Brain pericyte (primary cell): ENCODE results near the gene OSTN.
A peak's percentile ranks its signal among the peaks of the same experiment; 100 is the strongest.
"Not testable (repeated sequence)": the region's sequence is repeated elsewhere in the genome, so short reads cannot be mapped to it uniquely, and the experiment has no call there.

Source experiments
- DNase-seq: peaks from one replicate; pipeline ENCODE4 v3.0.0-alpha.2; 2012; ENCODE audit warnings: low read depth, low spot score

Gene OSTN

GRCh38 chr3:191234216-191234615 lies 35.2 kb downstream of the OSTN start:
- no peak for DNase-seq

DNA sequence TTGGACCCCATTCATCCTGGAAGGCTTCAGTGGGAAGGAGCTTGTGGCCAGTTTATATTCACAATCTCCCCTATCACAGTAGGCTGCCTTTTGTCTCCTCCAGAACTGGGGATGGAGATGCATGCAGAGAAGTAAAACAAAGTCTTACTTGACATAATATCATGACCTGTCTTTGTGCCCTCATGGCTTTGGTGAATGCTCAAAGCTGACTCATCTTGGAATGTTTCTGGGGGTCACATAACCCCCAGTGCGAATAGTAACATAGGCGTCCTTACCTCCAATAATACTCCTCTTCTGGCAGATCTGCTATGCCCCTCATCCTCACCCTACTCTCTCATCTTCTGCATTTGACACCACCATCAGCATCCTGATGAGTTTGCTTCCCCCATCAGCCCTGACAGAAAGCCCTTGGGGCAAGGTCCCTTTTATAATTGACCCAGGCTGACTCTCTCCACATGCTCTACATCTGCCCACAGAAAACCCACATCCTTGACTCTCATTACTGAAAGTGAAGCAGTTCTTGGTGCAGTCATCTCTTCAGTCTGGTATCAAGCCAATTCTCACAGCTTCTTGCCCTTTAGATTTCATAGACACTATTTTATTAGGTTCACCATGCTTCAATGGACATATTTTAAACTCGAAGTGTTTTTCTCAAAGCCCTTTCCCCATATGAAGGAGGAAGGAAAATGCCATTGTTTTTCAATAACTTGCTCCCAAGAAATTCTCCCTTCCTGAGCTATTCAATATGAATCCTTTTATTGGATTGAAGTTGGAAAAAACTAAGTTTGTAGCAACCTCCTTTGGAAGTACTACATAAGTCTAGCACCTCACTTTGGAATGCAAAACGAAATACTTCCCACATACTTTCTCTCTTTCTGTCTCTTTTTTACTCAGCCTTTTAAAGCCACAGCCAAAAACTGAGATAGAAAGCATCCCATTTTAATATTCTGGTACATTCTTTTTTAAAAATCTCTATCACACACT lies 36.6 kb downstream of the OSTN start:
- peak; percentile 53 for DNase-seq

GRCh38 chr3:191236646-191237045 lies 37.6 kb downstream of the OSTN start:
- no peak for DNase-seq

DNA sequence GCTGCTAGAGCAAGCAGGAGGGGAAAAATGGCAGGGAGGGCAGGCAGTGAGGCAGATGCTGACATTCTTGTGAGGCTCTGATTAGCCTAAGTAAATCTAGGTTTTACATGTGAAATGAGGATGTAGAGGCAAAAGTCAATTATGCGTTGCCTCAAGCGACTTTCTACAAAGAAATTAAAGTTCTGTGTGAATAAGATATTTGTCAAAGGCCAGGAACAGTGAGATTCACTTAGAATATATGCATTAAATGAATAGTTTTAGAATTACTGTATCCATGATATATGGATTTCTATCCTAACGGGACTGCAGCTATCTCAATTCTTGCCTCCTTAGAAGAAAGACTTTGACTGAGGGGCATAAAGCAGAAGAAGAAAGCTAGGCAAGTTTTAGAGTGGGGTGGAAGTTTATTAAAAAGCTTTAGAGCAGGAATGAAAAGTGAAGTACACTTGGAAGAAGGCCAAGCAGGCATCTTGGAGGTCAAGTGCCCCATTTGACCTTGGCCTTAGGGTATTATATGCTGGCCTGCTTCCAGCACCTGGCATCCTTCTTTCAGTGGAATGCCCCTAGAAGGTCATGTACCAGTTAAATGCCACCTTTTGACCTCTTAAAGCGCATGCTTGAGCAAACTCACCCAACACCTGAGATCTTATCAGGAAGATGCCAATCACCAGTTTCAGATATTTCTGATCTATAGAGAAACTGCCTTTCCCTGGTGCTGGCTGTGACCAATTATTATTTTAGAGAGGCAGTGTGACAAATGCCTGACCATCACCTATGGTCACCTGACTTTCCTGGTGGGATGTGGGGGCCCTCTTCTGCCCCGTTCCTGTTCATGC lies 38.2 kb downstream of the OSTN start:
- no peak for DNase-seq

DNA sequence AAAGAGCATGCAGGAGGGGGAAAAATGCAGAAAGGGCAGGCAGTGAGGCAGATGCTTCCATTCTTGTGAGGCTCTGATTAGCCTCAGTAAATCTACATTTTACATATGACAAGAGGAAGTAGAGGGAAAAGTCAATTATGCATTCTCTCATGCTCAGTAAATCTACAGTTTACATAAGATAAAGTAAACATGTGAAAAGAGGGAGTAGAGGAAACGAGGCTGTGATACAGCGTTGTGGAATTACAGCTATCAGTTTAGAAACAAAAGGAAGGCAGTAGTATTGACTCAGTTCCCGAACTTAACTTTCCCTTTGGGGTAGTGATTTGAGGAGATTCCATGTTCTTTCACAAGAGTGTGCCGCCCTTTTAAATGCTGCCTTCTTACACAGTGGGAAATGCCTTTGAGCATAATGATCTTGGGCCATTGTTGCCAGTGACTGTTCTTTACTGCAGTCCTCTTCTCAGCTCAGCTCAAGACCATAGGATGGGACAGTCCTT lies 39.3 kb downstream of the OSTN start:
- no peak for DNase-seq

DNA sequence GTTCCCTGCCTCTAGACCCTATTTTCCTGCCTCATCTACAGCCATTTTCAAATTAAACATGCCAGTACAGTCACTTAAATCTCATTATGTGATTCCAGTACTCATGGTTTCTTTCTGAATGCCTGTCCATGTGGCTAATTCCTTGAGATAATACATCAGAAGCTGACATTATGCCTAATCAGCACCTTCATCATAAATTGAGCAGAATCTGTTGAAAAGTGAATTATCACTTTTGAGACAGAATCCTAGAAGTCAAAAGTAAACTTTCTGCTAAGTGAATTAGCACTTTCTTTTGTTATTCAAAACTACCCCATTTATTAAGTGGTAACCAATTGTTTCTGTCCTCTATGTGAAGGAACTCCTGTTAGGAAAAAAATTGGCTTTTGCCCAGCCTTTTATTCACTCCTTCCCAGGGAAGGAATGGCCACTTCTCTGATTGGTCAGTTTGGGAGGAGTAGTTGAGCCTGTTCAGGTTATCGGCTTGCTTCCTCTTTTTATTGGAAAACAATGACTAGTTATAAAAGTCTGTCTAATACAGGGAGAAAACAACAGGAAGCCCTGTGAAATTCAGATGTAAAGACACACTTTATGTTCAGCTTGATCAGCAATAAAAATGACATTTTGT lies 40.5 kb downstream of the OSTN start:
- no peak for DNase-seq

- DNase-seq = no peak
Measured at GRCh38 chr3:191240486-191240885, 41.4 kb downstream of the OSTN start.

DNA sequence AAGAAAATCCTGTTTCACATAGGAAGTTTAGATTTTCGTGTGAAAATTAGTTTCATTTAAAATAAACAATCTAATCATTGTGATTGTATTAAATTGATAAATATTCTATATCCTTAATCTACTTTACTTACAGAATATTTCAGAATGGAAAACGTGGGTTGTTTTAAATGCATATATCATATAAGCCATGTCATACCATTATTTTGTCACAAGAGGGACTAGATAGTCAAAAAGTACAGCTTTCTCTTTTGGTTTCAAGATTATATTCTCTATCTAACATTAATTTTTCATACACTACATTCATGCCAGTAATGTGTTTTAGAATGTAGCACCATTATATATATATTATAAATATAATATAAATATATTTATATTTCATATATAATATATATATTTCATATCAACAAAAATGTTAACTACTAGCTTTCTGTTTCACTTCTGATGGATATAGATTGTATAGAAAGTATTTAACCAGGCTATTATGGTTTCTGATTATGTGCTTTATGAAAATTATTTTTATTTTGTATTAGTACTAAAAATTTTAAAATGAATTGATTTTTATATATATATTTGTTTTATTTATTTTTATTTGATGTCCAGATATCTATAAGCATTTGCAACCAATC lies 45.3 kb downstream of the OSTN start:
- DNase-seq = no peak

- DNase-seq = not testable (repeated sequence)
Measured at GRCh38 chr3:191246034-191246433, 47.0 kb downstream of the OSTN start.

DNA sequence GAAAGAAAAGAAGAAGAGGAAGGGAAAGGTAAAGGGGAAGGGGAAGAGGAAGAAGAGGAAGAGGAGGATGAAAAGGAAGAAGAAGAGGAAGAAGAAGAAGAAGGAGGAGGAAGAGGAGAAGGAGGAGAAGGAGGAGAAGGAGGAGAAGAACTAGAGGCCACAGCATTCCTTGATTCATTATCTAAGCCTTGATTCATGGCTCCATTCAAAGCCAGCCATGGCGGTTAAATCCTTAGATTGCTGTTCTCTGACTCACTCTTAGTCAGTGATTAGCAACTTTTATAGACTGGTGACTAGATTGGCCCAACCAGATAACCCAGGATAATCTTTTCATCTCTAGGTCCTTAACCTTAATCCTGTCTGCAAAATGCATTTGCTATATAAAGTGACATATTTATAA lies 47.6 kb downstream of the OSTN start:
- no peak for DNase-seq

DNA sequence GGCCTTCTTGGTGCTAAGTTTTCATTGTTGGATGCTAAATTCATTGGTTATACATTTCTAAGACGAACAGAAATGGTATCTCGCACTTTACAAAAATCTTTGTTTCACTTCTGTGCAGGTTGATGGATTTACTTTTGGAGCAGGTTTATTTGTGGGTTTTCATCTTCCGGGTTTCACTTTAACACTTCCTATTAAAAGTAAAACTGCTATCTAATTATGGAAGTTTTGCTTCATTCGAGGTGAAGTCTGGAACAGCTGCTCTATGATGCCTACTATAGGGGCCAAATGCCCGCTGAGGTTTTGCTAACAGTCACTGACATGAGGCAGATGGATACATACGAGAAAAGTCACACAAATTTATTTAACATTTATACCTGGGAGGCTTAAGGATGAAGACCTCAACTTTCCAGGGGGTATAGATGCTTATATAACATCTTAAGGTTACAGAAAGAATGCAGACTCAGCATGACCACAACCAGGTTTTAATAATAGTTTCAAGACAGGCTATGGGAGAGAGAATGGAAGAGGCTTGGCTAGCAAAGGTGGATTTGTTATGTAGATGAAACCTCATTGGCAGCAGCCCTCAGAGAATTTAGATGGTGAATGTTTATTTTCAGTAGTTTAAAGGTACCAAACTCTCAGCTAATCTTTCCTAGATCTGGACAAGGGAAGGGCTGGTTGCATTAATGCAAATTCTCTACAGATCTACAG lies 54.2 kb downstream of the OSTN start:
- DNase-seq = no peak

DNA sequence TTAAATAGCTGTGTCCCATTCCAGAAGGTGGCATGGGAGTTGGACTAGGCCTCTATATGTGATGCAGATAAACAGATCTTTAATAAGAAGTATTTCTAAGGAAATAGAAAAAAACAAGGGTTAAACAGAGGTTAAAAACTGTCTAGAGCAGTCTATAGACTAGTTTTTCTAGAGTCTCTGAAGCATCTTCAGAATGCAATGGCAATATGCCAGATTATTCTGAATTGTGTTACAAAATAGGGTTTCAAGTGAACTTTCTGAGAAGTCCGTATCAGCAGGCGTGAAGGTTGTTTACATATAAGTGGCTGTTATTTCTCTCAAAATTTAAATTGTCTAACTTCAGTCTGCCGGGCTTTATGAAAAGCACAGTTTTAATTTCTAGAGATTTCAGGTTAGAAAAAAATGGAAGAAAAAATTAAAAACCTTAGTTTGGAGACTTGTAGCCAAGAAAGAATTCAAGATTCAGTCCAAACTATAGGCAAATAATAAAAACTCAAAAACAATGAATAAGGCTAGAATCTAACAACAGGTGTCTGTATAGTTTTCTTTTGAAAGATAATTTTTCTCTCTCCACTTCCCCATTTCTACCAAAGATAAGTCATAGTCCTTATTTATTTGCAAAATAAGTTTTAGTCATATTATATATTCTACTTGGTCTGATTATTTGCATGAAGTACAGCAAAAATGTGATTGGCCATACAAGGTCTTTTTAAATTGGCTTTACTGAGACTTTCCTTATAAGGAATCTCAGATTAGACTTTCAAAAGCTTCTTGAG lies 55.2 kb downstream of the OSTN start:
- no peak for DNase-seq

- DNase-seq = no peak
Measured at GRCh38 chr3:191255156-191255555, 56.1 kb downstream of the OSTN start.

DNA sequence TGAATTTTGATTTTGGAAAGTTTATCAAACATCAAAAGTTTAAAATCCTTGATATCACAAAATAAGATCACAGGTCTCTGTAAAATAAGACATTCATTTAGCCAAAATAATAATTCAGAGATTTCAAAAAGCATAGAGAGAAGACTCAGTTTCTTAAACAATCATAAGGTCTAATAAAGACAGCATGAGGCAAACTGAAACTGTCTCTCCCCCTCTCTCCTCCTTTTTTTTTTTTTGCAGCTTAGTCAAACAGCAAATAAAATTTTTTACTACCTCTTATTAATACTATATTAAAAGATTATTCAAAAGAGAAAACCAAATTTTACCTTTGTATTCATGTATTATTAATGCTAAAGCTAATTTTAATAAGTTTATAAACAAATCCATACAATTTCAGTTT lies 57.4 kb downstream of the OSTN start:
- no peak for DNase-seq

DNA sequence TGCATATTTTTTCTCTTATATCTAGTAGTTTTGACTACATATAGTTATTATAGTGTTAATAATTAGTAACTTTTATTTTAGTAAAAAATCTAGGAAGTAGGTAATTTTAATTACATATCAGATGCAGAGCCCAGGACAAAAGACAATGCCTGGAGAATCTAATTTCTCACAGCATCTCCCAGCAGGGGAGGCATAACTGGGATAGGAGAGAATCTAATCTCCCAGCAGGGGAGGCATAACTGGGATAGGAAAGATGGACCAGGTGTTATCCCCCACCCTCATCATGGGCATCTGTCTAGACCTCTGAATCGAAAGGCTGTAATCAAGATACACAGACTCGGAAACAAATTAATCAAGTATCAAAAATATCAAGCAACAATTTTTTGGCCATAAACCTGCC lies 58.2 kb downstream of the OSTN start:
- no peak for DNase-seq

GRCh38 chr3:191259486-191259885 lies 60.4 kb downstream of the OSTN start:
- DNase-seq = no peak

DNA sequence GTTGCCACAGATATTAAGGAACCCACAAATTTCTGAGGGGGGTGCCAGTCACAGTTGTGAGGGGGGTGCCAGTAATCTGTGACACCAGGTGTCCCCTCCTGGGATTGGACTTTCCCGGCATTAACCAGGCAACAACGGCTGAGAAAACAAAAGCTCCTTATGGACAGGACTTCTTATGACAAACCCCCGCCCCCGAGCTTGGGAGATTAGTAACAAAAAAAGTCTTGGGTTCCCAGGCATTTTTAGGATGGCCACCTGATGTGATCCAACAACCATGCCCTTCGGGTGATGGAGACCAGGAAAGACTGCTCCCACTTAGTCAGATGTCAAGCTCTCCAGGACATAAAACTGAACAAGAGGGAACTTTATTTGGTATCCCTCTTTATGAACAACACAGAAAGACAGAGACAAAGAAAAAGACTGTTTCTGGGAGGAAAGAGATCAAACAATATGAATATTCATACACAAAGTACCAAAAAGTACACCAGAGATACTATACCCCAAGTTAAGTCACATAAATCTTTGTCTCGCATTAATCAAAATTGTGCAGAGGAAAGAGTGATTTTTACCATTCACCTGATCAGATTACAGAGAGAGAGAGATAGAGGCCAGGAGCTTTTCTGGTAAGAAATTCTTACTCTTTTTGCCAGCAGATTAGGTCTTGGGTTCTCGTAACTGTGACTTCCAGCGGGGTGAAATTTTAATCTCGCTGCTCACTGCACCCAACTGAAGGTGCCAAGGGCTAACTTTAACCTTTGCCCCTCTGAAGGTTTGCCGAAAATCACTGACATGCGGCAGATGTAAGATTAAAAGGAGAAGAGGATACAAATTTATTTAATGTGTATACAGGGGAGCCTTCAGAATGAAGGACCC lies 61.6 kb downstream of the OSTN start:
- no peak for DNase-seq

DNA sequence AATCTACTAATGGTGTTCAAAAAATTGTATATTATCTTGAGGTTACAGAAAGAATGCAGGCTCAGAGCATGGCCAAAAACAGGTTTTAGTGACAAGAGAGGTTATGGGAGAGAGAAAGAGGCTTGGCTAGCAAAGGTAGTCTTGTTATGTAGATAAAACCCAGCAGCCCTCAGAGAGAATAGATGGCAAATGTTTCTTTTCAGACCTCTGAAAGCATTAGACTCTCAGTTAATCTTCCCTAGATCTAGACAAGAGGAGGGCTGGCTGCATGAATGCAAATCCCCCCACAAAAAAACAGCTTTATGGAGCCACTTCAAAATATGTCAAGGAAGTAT lies 62.2 kb downstream of the OSTN start:
- DNase-seq = no peak

DNA sequence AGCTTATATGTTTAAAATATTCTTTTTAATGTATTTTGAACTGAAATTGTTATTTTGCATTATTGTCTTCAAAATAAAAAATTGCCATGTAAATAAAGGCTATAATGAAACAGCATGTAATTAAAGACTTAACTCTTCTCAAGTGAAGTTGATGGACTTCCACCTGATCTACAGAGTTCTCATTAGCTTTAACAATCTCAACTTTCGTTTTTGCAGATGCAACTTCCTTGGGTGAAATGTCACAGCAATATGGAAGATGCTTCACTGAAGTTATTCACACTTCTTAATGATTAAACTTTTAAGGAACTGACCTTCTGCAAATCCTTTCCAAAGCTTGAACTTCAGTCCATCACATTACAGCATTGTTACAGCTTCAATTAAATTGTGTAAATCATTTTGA lies 63.6 kb downstream of the OSTN start:
- DNase-seq = no peak
